Measurements from ENCODE around the gene SMPDL3B. TPM values are rescaled to one million over a fixed set of nuclear protein-coding genes. Genes with fewer than 3 reads are reported as not detected.
A peak's percentile ranks its signal among the peaks of the same experiment; 100 is the strongest.

The SMPDL3B gene, protein sequence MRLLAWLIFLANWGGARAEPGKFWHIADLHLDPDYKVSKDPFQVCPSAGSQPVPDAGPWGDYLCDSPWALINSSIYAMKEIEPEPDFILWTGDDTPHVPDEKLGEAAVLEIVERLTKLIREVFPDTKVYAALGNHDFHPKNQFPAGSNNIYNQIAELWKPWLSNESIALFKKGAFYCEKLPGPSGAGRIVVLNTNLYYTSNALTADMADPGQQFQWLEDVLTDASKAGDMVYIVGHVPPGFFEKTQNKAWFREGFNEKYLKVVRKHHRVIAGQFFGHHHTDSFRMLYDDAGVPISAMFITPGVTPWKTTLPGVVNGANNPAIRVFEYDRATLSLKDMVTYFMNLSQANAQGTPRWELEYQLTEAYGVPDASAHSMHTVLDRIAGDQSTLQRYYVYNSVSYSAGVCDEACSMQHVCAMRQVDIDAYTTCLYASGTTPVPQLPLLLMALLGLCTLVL
- total RNA-seq: not detected

GRCh38 chr1:27934818-27935549 is at the start of gene SMPDL3B:
Gene SMPDL3B, plus strand, starts transcription at chr1:27935000. Its CDS starts 184 bp downstream, at chr1:27935184.
- WGBS, 2 donors: 1 to 13% methylated on average over 16 of the region's 16 CpGs
- no peak for TF ChIP-seq POLR2A (IDR thresholded peaks at IDR 0.05)
- no peak for TF ChIP-seq CTCF (IDR thresholded peaks at IDR 0.05)
- TF ChIP-seq EP300 (IDR thresholded peaks at IDR 0.05): no peak
- no peak within 1 kb of the TSS for H3K27ac ChIP-seq
- no peaks in the 10 kb centered on the region for H3K9me3 ChIP-seq
- H3K4me3 ChIP-seq: no peak within 1 kb of the TSS
- H3K4me1 ChIP-seq: peaks cover 0 to 8% (median 0%) of the 10 kb centered on the region in 4 donors
- DNase-seq (ENCODE audit: low spot score in 2 of 2): no peak
- peaks cover 0 to 30% of the 10 kb centered on the region in 2 donors for H3K27me3 ChIP-seq
- H3K36me3 ChIP-seq: no peaks in the 10 kb centered on the region

DNA sequence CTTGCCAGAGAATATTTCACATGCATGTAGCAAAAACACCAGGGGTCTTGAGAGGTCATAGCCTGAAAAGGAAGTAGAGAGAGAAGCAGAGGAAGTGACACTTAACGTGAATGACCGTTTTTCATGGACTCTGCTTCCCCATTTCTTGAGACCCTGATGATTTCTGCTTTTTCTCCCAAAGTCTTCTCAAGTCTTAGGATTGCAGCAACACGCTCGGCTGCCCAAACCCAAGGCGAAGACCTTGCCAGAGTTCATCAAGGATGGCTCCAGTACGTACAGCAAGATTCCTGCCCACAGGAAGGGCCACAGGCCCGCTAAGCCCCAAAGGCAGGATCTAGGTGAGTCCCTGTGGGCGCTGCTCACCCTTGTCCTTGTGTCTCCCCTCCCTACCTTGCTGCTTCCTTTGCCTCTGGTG is 49.7 kb upstream of the SMPDL3B start:
- H3K27me3 ChIP-seq: no peaks in the 10 kb centered on the region
- H3K36me3 ChIP-seq: peaks cover 0 to 65% (median 0%) of the 10 kb centered on the region in 3 donors
- TF ChIP-seq POLR2A (IDR thresholded peaks at IDR 0.05) (no peak), EP300 (IDR thresholded peaks at IDR 0.05) (peak in 1 of 2 donors; percentile 57)
- H3K4me1 ChIP-seq: peaks cover 0 to 19% (median 0%) of the 10 kb centered on the region in 4 donors
- WGBS, 2 donors: 73 to 75% methylated on average over 8 of the region's 8 CpGs
- DNase-seq (ENCODE audit: low spot score in 2 of 2): no peak
- no peak overlapping the region for H3K4me3 ChIP-seq
- no peaks in the 10 kb centered on the region for H3K9me3 ChIP-seq
- H3K27ac ChIP-seq: peak overlapping the region in 3 of 4 donors; percentile 56 to 82 (median 63)

- Histone ChIP-seq H3K4me3 (no peak overlapping the region), H3K36me3 (peaks cover 0 to 72% (median 0%) of the 10 kb centered on the region in 3 donors), H3K27ac (peak overlapping the region in 3 of 4 donors; percentile 60 to 82 (median 63)), H3K27me3 (no peaks in the 10 kb centered on the region), H3K9me3 (no peaks in the 10 kb centered on the region), H3K4me1 (peaks cover 0 to 20% (median 0%) of the 10 kb centered on the region in 4 donors)
- TF ChIP-seq EP300 (IDR thresholded peaks at IDR 0.05) (peak; percentile 57 to 69), CTCF (IDR thresholded peaks at IDR 0.05) (no peak), POLR2A (IDR thresholded peaks at IDR 0.05) (peak in 1 of 2 donors; percentile 12)
- 77 to 81% methylated on average over 15 of the region's 15 CpGs for WGBS, 2 donors
- DNase-seq (ENCODE audit: low spot score in 2 of 2): no peak
These were observed 49.0 kb upstream of the SMPDL3B start for GRCh38 chr1:27885621-27886352.

DNA sequence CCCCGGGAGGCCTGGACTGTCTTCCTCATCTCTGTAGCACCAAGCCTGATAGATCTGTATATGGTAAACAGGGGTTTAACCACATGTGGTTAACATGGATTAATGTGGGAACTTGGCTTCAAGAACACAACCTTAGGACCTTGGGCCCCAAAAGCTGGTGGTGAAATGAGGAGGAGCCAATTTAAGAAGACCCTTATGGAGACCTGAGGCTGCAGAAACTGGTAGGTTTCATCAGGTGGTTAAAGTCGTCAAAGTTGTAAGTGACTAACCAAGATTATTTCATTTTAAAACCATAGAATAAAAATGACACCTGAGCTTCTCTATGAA is 48.5 kb upstream of the SMPDL3B start:
- Histone ChIP-seq H3K4me1 (peaks cover 0 to 24% (median 0%) of the 10 kb centered on the region in 4 donors), H3K9me3 (no peaks in the 10 kb centered on the region), H3K27ac (peak overlapping the region in 3 of 4 donors; percentile 60 to 65 (median 63)), H3K36me3 (peaks cover 0 to 77% (median 0%) of the 10 kb centered on the region in 3 donors), H3K27me3 (no peaks in the 10 kb centered on the region), H3K4me3 (no peak overlapping the region)
- no peak for TF ChIP-seq POLR2A (IDR thresholded peaks at IDR 0.05)
- DNase-seq (ENCODE audit: low spot score in 2 of 2): no peak
- WGBS, 2 donors: 82% methylated on average over 2 of the region's 2 CpGs

GRCh38 chr1:27886744-27887143 is 48.1 kb upstream of the SMPDL3B start:
- no peaks in the 10 kb centered on the region for H3K27me3 ChIP-seq
- peak overlapping the region in 3 of 4 donors; percentile 60 to 65 (median 63) for H3K27ac ChIP-seq
- DNase-seq (ENCODE audit: low spot score in 2 of 2): no peak
- no peaks in the 10 kb centered on the region for H3K9me3 ChIP-seq
- 66 to 82% methylated on average over 3 of the region's 3 CpGs for WGBS, 2 donors
- peaks cover 0 to 24% (median 0%) of the 10 kb centered on the region in 4 donors for H3K4me1 ChIP-seq
- TF ChIP-seq CTCF (IDR thresholded peaks at IDR 0.05) (no peak), EP300 (IDR thresholded peaks at IDR 0.05) (no peak), POLR2A (IDR thresholded peaks at IDR 0.05) (no peak)
- H3K36me3 ChIP-seq: peaks cover 0 to 80% (median 0%) of the 10 kb centered on the region in 3 donors
- no peak overlapping the region for H3K4me3 ChIP-seq

All from tibial nerve (tissue), 4 donors.